ENCODE data around the gene RFX4.

- TF ChIP-seq POLR2A (IDR thresholded peaks at IDR 0.05) (no peak), CTCF (IDR thresholded peaks at IDR 0.05) (no peak), POLR2AphosphoS5 (IDR thresholded peaks at IDR 0.05) (no peak)
Measured at GRCh38 chr12:106581543-106582248, 1.1 kb upstream of the RFX4 start.

All from upper lobe of left lung (tissue), 4 donors.